Karpas-422 (cell line): Measurements from ENCODE around the gene CELA1. TPM values are rescaled to one million over a fixed set of nuclear protein-coding genes. Genes with fewer than 3 reads are reported as not detected.
"Not testable (repeated sequence)": the region's sequence is repeated elsewhere in the genome, so short reads cannot be mapped to it uniquely, and the experiment has no call there.

Source experiments
- DNase-seq: peaks from one replicate; pipeline ENCODE4 v3.0.0-alpha.2; 2015
- H2AFZ ChIP-seq: fragments of 200-600 bp; sonication (generic); 2 replicates; pipeline ENCODE4 v1.6.1; 2014; ENCODE audit warnings: antibody characterized with exemption, low read length, mixed read lengths
- H3K27ac ChIP-seq: fragments of 200-600 bp; sonication (generic); 2 replicates; pipeline ENCODE4 v1.5.1; 2014; ENCODE audit warnings: mild to moderate bottlenecking, low read length, moderate library complexity
- H3K27me3 ChIP-seq: fragments of 200-600 bp; sonication (generic); 2 replicates; pipeline ENCODE4 v1.6.1; 2014; ENCODE audit warnings: low read length, mixed read lengths
- H3K36me3 ChIP-seq: fragments of 200-600 bp; sonication (generic); 2 replicates; pipeline ENCODE4 v1.6.1; 2014; ENCODE audit warnings: low read length, mixed read lengths; ENCODE audit not compliant: insufficient read depth
- H3K4me1 ChIP-seq: fragments of 200-600 bp; sonication (generic); 2 replicates; pipeline ENCODE4 v1.6.1; 2014; ENCODE audit warnings: mild to moderate bottlenecking, low read length, mixed read lengths
- H3K4me2 ChIP-seq: fragments of 200-600 bp; sonication (generic); 2 replicates; pipeline ENCODE4 v1.6.1; 2014; ENCODE audit warnings: low read length, low read depth, mild to moderate bottlenecking; ENCODE audit not compliant: poor library complexity, severe bottlenecking
- H3K4me3 ChIP-seq: fragments of 200-600 bp; sonication (generic); 2 replicates; pipeline ENCODE4 v1.5.1; 2014; ENCODE audit warnings: mild to moderate bottlenecking, antibody characterized with exemption, low read length, mixed read lengths
- H3K79me2 ChIP-seq: fragments of 200-600 bp; sonication (generic); 2 replicates; pipeline ENCODE4 v1.6.1; 2014; ENCODE audit warnings: mild to moderate bottlenecking, low read length, mixed read lengths
- H3K9ac ChIP-seq: fragments of 200-600 bp; sonication (generic); 2 replicates; pipeline ENCODE4 v1.6.0; 2014; ENCODE audit warnings: low read length
- H3K9me2 ChIP-seq: fragments of 200-600 bp; sonication (generic), shearing (Covaris generic); replicated peaks from 2 replicates; pipeline ENCODE4 v1.6.0; 2014; ENCODE audit warnings: mild to moderate bottlenecking, low read length, moderate library complexity; ENCODE audit not compliant: insufficient read depth
- H3K9me3 ChIP-seq: fragments of 300-700, 200-600 bp; sonication (generic); 2 replicates; pipeline ENCODE4 v1.6.1; 2014; ENCODE audit warnings: low read length, mixed read lengths
- H4K20me1 ChIP-seq: fragments of 200-600 bp; sonication (generic); 2 replicates; pipeline ENCODE4 v1.6.1; 2014; ENCODE audit warnings: mild to moderate bottlenecking, antibody characterized with exemption, low read length, low read depth; ENCODE audit not compliant: insufficient read depth
- total RNA-seq: library from RNA; depleted of rRNA; stranded (reverse); fragments of >200 nt; shearing (Covaris generic); gene quantifications from 2 replicates; pipeline ENCODE4 v1.2.3, GENCODE V29; 2014; ENCODE audit warnings: low replicate concordance

Gene CELA1
- total RNA-seq, 1 experiment from 2014 or later: not detected

GRCh38 chr12:51306507-51306906 is 40.0 kb downstream of the CELA1 start:
- Histone ChIP-seq H3K9me3 (no peaks in the 10 kb centered on the region), H3K4me1 (no peaks in the 10 kb centered on the region), H3K79me2 (no peaks in the 10 kb centered on the region), H3K9me2 (no peaks in the 10 kb centered on the region), H3K27me3 (no peaks in the 10 kb centered on the region), H3K4me2 (no peak overlapping the region), H2AFZ (no peak overlapping the region), H3K36me3 (no peaks in the 10 kb centered on the region), H3K27ac (no peak overlapping the region), H4K20me1 (no peaks in the 10 kb centered on the region), H3K4me3 (no peak overlapping the region), H3K9ac (no peak overlapping the region)
- DNase-seq: no peak

- not testable (repeated sequence) for H3K9me3 ChIP-seq, H3K4me3 ChIP-seq, H3K4me2 ChIP-seq, H3K9me2 ChIP-seq, H2AFZ ChIP-seq, H4K20me1 ChIP-seq, H3K27me3 ChIP-seq, H3K79me2 ChIP-seq, H3K9ac ChIP-seq, H3K4me1 ChIP-seq, H3K36me3 ChIP-seq, H3K27ac ChIP-seq, DNase-seq
Measured at GRCh38 chr12:51300768-51301167, 45.7 kb downstream of the CELA1 start.

- H3K4me2 ChIP-seq: no peak overlapping the region
- DNase-seq: no peak
- no peak overlapping the region for H3K9ac ChIP-seq
- no peaks in the 10 kb centered on the region for H3K9me2 ChIP-seq
- no peaks in the 10 kb centered on the region for H3K79me2 ChIP-seq
- no peaks in the 10 kb centered on the region for H3K27me3 ChIP-seq
- no peak overlapping the region for H2AFZ ChIP-seq
- H3K9me3 ChIP-seq: no peaks in the 10 kb centered on the region
- peaks cover 15% of the 10 kb centered on the region for H3K4me1 ChIP-seq
- no peak overlapping the region for H3K27ac ChIP-seq
- H3K36me3 ChIP-seq: no peaks in the 10 kb centered on the region
- H3K4me3 ChIP-seq: no peak overlapping the region
- no peaks in the 10 kb centered on the region for H4K20me1 ChIP-seq
Measured at GRCh38 chr12:51295651-51296050, 50.8 kb downstream of the CELA1 start.

- H4K20me1 ChIP-seq, H2AFZ ChIP-seq, H3K9ac ChIP-seq, H3K36me3 ChIP-seq, H3K9me2 ChIP-seq, H3K27ac ChIP-seq, H3K9me3 ChIP-seq, DNase-seq, H3K4me2 ChIP-seq, H3K27me3 ChIP-seq, H3K4me3 ChIP-seq, H3K79me2 ChIP-seq: not testable (repeated sequence)
- H3K4me1 ChIP-seq: peaks cover 15% of the 10 kb centered on the region
Measured at GRCh38 chr12:51294097-51294496, 52.4 kb downstream of the CELA1 start.

GRCh38 chr12:51293696-51294095 is 52.8 kb downstream of the CELA1 start:
- DNase-seq: peak; percentile 35
- no peak overlapping the region for H3K4me2 ChIP-seq
- H3K4me1 ChIP-seq: peaks cover 15% of the 10 kb centered on the region
- H3K79me2 ChIP-seq: no peaks in the 10 kb centered on the region
- no peaks in the 10 kb centered on the region for H4K20me1 ChIP-seq
- no peak overlapping the region for H3K9ac ChIP-seq
- H2AFZ ChIP-seq: no peak overlapping the region
- H3K9me3 ChIP-seq: no peaks in the 10 kb centered on the region
- H3K27ac ChIP-seq: no peak overlapping the region
- H3K36me3 ChIP-seq: no peaks in the 10 kb centered on the region
- no peaks in the 10 kb centered on the region for H3K27me3 ChIP-seq
- H3K9me2 ChIP-seq: no peaks in the 10 kb centered on the region
- H3K4me3 ChIP-seq: no peak overlapping the region

- H3K9ac ChIP-seq: peak overlapping the region; percentile 68
- peak overlapping the region; percentile 91 for H3K4me2 ChIP-seq
- peak overlapping the region; percentile 85 for H3K27ac ChIP-seq
- H2AFZ ChIP-seq: peak overlapping the region; percentile 97
- not testable (repeated sequence) for H3K27me3 ChIP-seq, H3K36me3 ChIP-seq, H4K20me1 ChIP-seq, H3K9me3 ChIP-seq, H3K9me2 ChIP-seq, H3K79me2 ChIP-seq
- peaks cover 15% of the 10 kb centered on the region for H3K4me1 ChIP-seq
- DNase-seq: peak; percentile 85
- peak overlapping the region; percentile 61 for H3K4me3 ChIP-seq
Measured at GRCh38 chr12:51291603-51292513, 54.6 kb downstream of the CELA1 start.

GRCh38 chr12:51285843-51286242 is 60.6 kb downstream of the CELA1 start:
- Histone ChIP-seq H3K27me3 (no peaks in the 10 kb centered on the region), H3K36me3 (no peaks in the 10 kb centered on the region), H3K79me2 (no peaks in the 10 kb centered on the region), H3K9me3 (no peaks in the 10 kb centered on the region), H3K9ac (no peak overlapping the region), H3K9me2 (no peaks in the 10 kb centered on the region), H4K20me1 (no peaks in the 10 kb centered on the region), H3K4me2 (no peak overlapping the region), H3K4me1 (no peaks in the 10 kb centered on the region), H2AFZ (no peak overlapping the region), H3K4me3 (no peak overlapping the region), H3K27ac (no peak overlapping the region)
- no peak for DNase-seq

GRCh38 chr12:51281202-51281924 is 65.1 kb downstream of the CELA1 start:
- no peak overlapping the region for H3K27ac ChIP-seq
- H2AFZ ChIP-seq: no peak overlapping the region
- no peaks in the 10 kb centered on the region for H3K9me2 ChIP-seq
- DNase-seq: no peak
- no peaks in the 10 kb centered on the region for H3K9me3 ChIP-seq
- no peak overlapping the region for H3K4me2 ChIP-seq
- no peaks in the 10 kb centered on the region for H3K27me3 ChIP-seq
- H3K9ac ChIP-seq: no peak overlapping the region
- no peaks in the 10 kb centered on the region for H3K79me2 ChIP-seq
- H3K4me3 ChIP-seq: no peak overlapping the region
- H3K4me1 ChIP-seq: no peaks in the 10 kb centered on the region
- H3K36me3 ChIP-seq: no peaks in the 10 kb centered on the region
- no peaks in the 10 kb centered on the region for H4K20me1 ChIP-seq
